Measurements from ENCODE around the gene YPEL1.
"Not testable (repeated sequence)": the region's sequence is repeated elsewhere in the genome, so short reads cannot be mapped to it uniquely, and the experiment has no call there.

YPEL1 gene

DNA sequence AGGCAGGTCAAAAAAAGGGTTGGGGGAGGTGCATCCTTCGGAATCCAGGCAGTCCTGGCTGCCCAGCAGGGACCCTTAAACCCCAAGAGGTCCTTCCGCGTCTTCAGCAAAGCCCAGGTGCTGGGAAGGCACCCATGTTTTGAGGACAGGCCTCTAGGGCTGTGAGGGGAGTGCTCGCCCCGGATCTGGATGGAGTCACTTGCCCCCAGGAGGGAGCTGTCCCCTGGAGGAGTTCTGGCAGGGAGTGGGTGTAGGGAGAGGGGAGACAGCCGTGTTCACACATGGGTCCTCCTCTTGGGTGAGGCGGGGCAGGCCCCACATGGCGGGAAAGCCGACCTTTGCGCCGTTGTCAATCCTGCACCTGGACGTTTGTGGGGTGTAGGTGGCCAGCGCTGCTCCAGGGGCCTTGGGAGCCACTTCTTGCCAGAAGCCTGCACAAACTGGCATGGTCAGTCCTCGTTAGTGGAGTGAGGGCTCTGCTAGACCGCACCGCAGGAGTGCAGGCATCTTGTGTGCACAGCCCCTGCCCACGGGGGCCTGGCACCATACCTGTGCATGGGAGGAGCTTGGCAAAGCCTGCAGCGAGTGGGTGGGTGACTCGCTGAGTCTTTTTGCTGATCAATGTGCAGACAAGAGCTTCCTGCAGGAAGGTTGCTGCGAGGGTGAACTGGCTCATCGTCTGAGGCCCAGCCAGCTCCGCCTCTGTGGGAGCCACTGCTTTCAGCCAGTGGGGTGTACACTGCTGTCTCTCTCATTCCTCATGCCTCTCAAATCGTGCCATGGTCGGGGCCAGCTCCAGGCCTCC, 53.8 kb downstream of the YPEL1 start:
- no peak for DNase-seq

DNA sequence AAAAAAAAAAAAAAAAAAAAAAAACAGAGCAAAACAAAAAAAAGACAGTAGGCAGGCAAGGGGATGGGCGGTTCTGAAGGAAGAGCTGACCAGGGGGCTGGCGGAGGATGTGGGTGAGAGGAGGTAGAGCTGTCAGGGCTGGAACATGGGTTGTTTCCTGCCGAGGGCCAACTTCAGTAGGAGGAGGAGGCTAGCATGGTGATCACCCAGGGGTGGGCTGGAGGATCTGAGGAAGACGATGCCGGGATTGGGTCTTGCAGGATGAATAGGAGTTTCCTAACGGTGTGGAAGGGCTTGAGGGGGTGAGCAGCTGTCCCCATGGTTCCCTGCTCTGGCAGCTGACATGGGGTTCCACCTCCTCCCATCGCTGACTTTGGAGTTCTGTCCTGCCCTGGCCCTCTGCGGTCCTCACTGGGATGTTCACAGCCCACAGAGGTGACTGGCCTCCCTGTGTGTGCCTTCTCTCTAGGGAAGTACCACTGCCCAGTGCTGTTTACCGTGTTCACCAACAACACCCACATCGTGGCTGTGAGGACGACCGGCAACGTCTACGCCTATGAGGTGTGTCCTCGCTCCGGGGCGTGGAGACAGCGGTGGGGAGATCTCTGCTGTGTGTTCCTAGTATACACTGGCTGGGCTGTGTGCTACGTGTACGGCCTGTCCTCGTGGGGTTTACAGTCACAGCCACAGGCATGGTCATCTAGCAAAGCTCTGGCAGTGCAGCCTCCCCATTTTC, 54.6 kb downstream of the YPEL1 start:
- DNase-seq: no peak

DNA sequence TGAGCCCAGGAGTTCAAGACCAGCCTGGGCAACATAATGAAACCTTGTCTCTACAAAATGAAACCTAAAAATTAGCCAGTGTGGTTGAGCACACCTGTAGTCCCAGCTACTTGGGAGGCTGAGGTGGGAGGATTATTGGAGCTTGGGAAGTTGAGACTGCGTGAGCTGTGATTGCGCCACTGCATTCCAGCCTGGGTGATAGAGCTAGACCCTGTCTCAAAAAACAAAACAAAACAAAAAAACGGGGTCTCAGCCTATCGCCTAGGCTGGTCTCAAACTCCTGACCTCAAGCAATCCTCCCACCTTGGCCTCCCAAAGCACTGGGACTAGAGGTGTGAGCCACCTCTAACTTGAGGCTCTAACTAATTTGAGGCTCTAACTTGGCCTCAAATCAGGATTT, 56.2 kb downstream of the YPEL1 start:
- DNase-seq: no peak

DNA sequence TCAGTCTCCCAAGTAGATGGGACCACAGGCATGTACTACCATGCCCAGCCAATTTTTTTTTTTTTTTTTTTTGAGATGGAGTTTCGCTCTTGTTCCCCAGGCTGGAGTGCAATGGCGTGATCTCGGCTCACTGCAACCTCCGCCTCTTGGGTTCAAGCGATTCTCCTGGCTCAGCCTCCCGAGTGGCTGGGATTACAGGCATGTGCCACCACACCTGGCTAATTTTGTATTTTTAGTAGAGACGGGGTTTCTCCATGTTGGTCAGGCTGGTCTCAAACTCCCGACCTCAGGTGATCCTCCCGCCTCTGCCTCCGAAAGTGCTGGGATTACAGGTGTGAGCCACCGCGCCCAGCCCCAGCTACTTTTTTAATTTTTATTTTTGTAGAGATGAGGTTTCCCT, 56.8 kb downstream of the YPEL1 start:
- not testable (repeated sequence) for DNase-seq

DNA sequence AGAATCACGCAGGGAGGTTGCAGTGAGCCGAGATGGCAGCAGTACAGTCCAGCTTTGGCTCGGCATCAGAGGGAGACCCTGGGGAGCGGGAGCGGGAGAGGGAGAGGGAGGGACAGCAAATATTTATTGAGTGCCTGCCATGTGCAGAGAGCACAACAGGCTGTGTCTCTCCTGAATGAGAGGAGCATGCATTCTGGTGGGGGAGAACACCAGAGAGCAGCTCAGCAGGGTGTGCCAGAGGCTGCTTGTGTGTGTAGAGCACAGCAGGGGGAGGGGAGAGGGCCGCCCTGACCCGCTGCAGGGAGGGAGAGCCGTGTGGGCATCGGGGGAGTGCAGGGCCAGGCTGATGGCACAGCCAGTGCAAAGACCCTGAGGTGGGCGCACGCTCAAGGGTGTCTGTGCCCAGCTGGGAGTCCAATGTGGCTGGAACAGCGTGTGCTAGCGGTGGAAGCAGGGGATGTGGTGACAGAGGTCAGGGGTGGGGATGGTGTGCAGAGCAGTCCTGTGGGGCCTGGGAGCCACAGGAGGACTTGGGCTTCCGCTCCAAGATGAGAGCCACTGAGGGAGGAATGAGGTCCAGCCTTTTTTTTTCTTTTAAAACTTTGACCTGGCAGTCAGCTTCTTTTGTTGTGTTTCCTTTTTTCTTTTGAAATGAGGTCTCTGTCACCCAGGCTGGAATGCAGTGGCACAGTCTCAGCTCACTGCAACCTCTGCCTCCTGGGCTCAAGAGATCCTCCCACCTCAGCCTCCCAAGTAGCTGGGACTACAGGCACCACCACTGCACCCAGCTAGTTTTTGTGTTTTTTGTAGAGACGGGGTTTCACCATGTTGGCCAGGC, 57.8 kb downstream of the YPEL1 start:
- no peak for DNase-seq

DNA sequence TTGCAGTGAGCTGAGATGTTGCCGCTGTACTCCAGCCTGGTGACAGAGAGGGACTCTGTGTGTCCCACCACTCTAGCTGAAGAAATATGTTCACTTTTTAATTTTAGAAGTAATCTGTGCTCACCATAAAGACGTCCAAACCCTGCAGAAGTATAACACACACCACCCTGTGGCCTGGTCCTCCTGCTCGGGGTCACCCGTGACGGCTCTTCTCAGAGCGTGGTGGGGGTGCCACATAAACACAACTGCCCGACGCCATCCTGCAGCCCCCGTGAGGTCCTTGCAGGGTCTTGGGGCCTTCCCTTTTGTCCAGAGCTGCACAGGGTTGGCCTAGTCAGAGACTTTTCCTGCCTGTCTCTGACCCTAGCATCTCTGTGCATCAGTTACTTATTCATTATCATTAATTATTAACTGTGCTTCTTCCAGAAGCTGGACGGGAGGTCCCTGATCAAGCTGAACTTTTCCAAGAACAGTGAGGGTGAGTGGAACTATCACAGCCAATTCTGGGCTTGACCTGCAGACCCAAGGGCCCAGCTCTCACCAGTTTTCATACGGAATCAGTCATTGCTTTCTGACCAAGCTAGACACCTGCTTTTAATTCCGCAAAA, 60.9 kb downstream of the YPEL1 start:
- DNase-seq: no peak

DNA sequence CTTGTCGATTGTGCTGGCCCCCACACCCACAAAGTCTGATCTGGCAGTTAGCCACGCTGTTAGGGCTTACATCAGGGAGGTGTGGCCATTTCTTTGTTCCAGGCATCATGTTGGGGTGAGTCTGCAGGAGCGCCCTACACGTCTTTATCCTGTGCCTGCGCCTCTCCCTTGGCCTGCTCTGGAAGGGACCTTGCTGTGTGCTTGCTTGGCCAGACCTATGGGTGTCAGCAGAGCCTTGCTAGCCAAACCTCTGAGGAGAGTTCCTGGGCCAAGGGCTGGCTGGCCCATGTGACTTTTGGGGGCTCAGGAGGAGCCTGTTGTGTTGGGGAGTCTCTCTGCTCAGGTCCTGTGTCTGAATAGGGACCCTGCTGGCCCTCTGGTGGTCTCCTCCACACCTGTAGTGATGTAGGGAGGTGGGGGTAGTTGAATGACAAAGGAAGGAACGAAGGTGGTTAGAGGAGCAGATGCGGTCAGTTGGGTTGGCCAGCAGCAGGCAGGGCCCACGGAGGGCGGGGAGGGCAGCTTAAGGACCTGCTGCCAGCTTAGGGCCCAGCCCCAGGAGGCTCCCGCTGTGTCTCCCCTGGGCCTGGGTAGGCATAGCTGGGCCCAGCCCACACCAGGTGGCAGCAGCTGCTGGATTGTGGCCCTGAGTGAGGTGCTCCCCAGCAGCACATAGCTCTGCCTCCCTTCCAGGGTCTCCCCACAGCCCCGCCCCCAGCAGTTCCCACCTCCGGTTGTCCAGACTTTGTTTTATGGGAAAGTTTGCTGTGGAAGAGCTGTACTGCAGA, 61.9 kb downstream of the YPEL1 start:
- DNase-seq: no peak

DNA sequence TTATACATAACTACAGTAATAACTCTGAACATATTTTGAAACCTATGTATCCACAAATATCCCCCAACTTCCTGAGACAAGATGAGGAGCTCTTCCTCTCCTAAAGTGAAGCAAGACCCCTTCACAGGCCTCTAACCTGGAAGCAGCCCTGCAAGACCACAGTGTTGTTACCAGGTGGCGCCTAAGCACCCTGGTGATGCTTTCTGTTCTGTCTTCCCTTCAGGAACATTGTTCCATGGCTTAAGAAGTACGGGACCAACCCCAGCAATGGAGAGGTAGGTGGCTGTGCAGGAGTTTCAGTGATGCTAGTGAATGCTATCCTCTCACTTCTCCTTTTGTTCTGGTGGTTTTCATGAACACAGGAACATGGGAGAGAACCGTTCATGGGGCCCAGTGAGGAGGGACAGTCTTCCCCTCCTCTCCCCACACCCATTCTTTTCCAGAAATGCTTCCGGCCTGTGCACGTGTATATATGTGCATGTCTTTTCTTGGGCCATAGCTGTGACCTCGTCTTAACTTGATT, 63.4 kb downstream of the YPEL1 start:
- no peak for DNase-seq

DNA sequence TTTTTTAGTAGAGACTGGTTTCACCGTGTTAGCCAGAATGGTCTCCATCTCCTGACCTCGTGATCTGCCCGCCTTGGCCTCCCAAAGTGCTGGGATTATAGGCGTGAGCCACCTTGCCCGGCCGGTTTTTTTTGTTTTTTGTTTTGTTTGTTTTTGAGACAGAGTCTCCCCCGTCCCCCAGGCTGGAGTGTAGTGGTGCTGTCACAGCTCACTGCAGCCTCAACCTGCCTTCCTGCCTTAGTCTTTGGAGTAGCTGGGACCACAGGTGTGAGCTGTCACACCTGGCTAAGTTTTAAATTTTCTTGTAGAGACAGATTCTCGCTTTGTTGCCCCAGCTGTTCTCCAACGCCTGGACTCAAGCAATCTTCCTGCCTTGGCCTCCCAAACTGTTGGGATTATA, 66.6 kb downstream of the YPEL1 start:
- no peak for DNase-seq

DNA sequence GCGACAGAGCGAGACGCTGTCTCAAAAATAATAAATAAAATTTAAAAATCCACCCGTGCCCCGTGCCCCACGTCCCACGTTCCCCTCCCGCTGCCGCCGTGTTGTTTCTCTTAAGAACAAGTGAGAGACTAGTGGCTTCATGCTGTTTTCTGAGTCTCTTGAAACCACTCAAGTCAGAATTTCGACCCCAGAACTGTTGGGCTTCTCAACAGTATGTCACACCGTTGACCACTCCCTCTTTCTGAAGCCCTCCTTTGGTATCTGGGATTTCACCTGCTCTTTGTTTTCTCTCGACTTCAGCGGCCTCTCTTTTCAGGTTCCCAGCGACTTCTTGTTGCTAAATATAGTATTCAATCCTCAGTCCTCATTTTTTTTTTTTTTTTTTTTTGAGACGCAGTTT, 68.8 kb downstream of the YPEL1 start:
- no peak for DNase-seq

DNA sequence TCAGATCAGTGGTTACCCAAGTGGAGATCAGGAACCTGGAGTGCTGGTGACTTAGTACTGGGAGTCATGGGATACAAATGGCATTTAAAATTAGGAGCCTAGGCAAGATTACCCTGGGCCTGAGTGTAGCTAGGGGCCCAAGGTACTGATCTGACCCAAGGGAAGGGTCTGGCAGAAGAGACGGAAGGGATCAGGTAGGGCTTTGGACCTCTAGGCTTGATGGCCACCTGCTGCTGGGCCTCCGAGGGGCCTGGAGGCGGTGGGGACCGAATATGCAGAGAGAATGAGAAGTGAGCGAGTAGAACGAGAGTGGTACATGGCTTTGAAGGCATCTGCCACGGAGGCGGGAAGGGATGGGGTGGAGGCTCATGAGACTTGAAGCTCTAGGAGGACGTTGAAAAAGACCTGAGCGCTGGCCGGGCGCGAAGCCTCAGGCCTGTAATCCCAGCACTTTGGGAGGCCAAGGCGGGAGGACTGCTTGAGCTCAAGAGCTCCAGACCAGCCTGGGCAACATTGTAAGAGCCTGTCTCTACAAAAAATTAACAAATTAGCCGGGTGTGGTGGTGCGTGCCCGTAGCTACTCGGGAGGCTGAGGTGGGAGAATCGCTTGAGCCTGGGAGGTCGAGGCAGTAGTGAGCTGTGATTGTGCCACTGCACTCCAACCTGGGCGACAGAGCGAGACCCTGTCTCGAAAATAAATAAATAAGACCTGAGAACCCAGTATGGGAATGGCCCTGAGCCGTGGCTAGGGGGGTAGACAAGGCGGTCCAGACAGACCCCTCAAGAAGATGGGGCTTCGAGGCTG, 70.3 kb downstream of the YPEL1 start:
- DNase-seq: no peak

DNA sequence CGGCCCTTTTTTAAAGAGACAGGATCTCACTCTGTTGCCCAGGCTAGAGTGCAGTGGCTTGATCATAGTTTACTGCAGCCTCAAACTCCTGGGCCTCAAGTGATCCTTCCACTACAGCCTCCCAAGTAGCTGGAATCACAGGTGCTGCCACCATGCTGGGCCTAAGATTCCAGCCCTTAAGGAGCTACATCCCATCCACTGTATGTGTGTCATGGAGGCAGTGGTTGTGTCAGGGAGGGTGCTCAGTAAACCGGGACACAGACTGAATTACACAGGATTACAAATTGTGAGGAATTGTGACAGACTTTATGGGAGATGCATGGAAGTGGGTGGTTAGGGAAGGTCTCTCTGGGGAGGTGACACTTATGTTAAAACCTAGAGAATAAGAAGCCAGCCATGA, 71.9 kb downstream of the YPEL1 start:
- no peak for DNase-seq

DNA sequence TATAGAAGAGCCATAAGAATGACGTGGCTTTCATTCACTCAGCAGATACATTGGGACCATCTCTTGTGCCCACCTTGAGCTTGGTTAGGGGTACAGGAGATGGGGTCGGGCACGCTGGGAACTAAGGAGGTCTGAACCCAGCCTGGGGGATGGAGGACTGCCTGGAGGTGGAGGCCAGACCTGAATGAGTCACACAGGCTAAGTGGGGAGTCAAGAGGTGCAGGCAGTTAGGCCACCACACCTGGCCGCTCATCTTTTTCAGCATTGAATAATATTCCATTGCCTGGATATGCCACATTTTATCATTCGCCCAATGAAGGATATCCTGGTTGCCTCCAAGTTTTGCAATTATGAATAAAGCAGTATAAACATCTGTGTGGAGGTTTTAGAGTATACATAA, 73.6 kb downstream of the YPEL1 start:
- no peak for DNase-seq

DNA sequence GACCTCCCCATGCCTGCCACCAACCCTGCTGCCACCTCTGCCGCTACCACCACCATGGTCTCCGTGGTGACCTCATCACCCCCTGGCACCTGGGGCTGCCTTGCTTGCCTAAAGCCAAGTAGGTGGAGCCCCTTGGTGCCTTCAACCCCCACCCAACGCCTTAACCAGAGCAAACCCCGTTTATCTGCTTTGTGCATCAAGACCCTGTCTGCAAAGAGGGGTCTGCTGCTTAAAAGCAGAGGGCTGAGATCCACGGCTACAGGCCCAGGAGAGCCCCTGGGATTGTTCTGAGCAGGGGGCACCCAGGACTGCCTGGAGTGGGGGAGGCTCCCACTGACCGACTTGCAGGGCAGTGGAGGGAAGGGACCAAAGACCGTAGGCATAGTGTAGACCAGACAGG, 74.7 kb downstream of the YPEL1 start:
- no peak for DNase-seq

DNA sequence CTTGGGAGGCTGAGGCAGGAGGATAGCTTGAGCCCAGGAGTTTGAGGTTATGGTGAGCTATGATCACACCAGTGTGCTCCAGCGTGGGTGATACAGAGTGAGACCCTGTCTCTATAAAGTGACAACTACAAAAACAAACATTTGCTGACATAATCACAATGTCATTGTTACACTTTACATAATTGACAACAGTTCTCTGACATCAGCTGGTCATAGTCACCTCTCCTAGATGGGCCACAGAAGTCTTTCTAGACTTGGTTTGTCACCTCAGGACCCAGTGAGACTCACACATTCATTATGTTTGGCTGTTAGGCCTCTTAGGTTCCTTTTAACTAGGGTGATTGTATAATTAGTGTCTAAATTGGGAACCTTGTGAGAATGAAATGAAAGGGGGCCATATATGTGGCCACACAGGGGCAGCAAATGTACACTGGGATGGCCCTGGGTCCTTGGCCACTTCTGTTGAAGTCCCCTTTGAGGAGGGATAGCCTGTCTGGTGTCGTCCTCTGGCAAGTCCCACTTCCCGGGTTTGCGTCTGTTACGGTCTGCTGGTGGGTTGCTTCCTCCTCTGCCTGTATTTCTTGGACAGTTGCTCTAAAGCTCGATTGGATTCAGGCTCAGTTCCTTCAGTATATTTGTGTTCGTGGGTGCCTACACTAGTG, 75.6 kb downstream of the YPEL1 start:
- no peak for DNase-seq

DNA sequence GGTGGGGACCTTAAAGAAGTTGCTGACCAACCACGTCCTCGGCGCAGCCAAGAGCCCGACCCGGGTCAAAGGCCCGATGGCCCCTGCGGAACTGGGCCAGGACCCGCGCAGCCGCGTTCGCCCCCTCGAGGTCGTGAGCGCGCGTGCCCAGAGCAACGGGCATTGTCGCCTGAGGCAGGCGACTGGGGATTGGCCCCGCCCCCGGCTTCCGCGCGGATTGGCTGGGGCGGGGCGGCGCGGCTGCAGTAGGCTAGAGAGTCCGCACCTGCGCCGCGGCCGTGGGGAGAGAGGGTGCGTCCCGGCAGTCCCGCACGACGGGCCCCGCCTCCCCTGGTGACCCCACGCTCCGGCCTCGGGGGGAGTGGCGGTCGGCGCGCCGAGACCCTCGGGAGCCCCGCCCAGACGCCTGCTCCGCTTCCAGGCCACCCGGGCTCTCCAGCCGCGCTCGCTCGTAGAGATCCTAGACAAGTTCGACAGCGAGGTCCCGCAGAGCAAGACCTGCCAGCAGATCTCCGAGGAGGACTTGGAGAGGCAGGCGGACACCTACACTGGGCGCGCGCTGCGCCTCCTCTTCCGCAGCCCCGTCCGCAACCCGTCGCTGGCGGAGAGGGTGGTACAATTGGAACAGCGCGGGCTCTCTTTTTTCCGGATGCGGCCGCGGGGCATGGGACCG, 78.1 kb downstream of the YPEL1 start:
- peak; percentile 84 for DNase-seq

DNA sequence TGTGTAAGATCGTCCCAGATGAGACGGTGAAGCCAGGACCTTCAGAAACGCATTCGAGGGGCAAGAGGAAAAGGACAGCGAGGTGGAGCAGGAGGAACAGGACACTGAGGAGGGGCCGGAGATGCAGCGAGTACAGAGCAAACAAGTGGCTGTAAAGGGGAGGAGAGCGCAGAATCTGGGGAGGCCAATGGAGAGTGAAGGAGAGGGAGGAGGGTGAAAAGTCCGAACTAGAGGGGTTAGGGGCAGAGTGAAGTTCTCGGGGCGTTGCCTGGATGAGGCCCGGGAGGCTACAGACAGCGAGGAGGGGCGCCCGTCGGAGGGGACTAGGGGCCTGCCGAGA, 78.6 kb downstream of the YPEL1 start:
- DNase-seq: no peak

DNA sequence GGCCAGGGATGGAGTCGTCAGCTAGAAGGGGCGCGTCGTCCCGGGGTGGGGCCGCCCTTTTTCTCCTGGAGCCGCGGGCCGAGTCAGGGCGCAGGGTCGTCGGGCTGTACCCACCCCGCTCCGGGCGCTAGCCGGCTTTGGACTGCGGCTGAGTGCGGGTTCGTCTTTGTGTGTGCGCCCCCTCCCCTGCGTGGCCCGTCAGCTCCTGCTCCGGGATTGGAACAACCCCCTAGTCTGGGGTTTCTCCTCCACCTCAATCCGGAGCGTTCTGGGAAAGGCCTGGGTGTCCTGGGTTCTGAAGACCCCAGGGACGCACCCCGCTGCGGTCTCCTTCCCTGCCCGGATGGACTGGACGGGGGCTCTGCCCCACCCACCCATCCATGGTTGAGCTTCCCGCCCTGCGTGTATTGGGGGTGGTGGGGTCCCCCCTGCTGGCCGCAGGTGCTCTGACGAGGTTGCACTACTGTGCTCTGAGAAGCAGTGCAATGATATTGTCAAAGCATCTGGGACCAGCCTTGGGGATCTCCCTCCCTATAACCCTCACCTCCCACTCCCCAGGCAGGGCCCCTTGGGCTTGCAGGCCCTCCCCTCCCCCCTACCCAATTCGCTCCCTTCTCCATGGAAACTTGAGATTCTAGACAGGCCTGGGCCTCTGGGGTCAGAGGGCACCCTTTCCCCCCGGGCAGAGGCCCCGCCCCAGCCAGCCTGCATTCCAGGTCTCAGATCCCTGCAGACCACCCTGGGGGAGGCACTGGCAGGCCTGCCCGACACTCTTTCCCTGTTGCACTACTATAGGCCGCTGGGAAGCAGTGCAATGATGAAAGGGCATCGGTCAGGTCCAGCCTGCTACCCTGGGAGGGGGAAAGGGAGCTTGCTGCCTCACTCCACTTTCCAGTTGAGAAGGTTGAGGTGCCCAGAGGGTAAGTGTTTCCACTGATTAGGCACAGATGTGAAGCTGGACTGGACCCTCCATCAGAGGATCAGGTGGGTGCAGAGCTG, 82.7 kb downstream of the YPEL1 start:
- DNase-seq: no peak

DNA sequence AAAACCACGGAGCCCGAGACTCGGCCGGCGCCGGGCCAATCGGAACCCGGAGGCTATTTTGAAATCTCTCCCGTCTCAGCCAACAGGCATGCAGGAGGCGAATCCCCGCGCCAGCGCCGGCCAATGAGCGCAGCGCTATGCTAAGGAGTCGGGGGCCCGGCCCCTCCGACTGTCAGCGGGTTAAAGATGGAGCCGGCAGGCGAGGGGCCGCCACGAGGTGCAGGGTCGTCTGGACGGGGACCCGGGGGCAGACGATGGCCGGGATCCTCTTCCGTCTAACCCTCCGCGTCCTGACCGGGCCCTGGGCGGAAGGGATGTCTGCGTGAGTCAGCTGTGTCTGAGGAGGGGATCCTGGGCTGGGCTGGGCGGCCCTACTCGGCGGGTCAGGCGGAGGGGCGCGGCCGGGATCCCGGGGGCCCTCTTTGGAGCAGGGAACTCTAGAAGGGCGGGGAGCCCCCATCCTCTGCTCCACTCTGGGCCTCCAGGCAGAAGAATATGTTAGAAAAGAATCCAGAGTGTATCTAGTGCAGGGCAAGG, 83.5 kb downstream of the YPEL1 start:
- peak; percentile 76 for DNase-seq
